ENCODE measurements around the gene IGSF3. TPM values are rescaled to one million over a fixed set of nuclear protein-coding genes. Genes with fewer than 3 reads are reported as not detected.
"Not testable (repeated sequence)": the region's sequence is repeated elsewhere in the genome, so short reads cannot be mapped to it uniquely, and the experiment has no call there.

Gene IGSF3
- total RNA-seq, 1 experiment from 2014 or later = 30.1 TPM

DNA sequence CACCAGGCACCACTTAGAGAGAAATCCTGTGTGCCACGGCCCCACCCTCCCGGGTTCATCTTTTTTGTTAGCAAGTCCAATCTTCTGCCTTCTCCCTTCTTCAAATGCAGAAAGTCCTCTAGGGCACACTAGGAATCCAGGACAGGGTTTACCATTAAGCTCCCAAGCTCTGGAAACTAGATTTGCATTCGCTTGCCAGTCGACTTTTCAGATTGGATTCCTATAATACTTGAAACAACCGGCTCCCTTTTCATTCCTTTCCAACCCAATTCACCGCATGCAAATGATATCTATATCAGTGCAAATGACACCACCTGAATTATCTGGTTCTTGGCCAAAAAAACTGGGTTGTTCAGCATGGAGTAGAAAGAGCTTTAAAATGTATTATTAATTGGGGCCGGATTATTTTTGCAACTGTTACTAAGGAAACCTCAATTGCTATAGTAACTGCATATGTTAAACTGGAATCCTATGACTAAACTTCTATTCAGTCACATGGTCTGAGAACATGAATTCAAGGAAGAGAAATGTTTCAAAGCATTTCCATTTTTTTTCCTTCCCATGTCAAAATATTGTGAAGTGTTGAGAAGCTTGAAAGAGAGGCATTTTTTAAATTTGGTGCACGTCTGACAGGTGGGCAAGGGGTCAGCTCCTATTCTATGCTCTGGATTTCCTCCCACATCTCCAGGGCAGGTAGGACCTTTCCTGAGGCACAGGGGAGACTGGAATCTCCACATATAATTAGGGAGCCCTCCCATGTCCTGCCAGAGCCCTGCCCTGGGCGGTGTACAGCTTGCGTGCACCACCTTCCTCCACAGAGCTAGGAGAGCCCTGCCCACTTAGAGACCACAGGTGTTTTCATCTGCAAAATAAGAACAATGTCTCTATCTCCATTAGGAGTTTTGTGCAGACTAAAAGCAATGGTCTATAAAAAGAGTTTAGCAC is 76.3 kb downstream of the IGSF3 start:
- CTCF ChIA-PET; H3K9me2 ChIP-seq (ENCODE audit: insufficient read depth); H3K27me3 ChIP-seq (ENCODE audit: insufficient read depth, low read depth); H2AFZ ChIP-seq; H3K4me3 ChIP-seq; DNase-seq; H3K9me3 ChIP-seq (ENCODE audit: insufficient read depth, low read depth); BruUV-seq (replicated peaks); H3K79me2 ChIP-seq (ENCODE audit: low read depth); POLR2A ChIA-PET (ENCODE audit: unreplicated experiment); intact Hi-C loops (cut with micrococcal nuclease; ENCODE audit: unreplicated experiment); H3K4me2 ChIP-seq; H4K20me1 ChIP-seq (ENCODE audit: insufficient read depth); H3K27ac ChIP-seq: not testable (repeated sequence)
- Histone ChIP-seq H3K36me3 (ENCODE audit: low read depth) (peaks cover 13% of the 10 kb centered on the region; the same call in 1 of the 2 replicates), H3F3A (ENCODE audit: insufficient read depth, low read depth) (peaks cover 17% of the 10 kb centered on the region), H3K4me1 (replicated peaks; ENCODE audit: insufficient read depth) (peaks cover 35% of the 10 kb centered on the region)

DNA sequence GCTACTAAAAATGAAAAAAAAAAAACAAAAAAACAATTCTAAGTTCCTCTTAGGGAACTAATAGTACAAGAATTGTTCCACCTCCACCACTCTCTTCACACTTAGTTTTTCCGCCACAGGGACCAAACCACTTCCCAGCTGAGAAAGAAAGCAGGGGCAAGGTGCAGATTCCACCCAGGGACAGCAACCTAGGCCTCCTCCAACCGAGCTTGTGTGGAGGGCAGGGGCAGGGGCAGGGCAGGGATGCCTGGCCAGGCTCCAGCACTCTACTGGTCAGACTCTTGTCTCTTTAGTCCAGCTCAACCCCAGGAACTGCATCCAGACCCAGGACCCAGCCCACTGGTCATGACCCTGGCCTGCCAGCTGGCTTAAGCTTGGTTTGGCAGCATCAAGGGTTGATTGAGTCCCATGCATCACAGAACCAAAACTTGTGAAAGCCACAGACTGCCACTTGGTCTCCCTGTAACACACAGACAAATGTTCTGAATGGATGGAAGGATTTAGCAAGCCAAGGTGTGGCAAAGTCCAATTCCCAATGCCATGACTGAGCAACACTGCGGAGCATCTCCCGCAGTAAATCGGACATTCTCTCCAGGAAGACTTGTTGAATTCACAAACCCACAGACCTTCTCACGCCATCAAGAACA is 77.1 kb downstream of the IGSF3 start:
- BruUV-seq (replicated peaks); DNase-seq; H3K4me2 ChIP-seq; H4K20me1 ChIP-seq (ENCODE audit: insufficient read depth); CTCF ChIA-PET; H3K9me3 ChIP-seq (ENCODE audit: insufficient read depth, low read depth); H3K27ac ChIP-seq; H3K4me3 ChIP-seq; POLR2A ChIA-PET (ENCODE audit: unreplicated experiment); H2AFZ ChIP-seq; intact Hi-C loops (cut with micrococcal nuclease; ENCODE audit: unreplicated experiment); H3K36me3 ChIP-seq (ENCODE audit: low read depth); H3K79me2 ChIP-seq (ENCODE audit: low read depth); H3K27me3 ChIP-seq (ENCODE audit: insufficient read depth, low read depth); H3K9me2 ChIP-seq (ENCODE audit: insufficient read depth): not testable (repeated sequence)
- Histone ChIP-seq H3F3A (ENCODE audit: insufficient read depth, low read depth) (peaks cover 18% of the 10 kb centered on the region), H3K4me1 (replicated peaks; ENCODE audit: insufficient read depth) (peaks cover 41% of the 10 kb centered on the region)

DNA sequence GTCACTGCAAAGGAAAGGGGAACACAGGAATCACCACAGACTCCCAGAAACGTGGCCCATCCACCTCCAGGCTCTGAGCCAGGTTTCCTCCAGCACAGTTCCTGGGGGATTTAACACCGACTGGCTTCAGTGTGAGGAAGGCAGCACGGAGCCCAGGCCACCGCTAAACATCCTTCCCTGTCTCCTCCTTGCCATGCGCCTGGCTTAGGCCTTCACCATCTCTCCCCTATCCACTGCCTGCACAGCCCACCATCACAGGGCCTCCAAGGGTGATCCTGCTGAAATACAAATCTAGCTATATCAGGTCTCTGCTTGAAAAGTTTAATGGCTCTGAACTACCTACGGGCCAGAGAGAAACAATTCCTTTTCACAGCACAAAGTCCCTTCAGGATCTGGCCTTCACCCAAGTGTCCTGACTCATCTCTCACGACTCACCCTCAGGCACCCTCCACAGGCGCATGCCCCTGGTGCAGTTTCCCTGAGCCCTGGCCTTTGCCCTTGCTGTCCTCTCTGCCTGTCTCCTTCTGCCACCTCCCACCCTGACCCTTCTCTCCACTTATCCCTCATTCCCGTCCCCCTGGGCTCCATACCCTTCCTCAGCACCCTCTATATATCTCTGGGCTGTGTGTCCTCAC is 78.3 kb downstream of the IGSF3 start:
- CTCF ChIA-PET = not testable (repeated sequence)

DNA sequence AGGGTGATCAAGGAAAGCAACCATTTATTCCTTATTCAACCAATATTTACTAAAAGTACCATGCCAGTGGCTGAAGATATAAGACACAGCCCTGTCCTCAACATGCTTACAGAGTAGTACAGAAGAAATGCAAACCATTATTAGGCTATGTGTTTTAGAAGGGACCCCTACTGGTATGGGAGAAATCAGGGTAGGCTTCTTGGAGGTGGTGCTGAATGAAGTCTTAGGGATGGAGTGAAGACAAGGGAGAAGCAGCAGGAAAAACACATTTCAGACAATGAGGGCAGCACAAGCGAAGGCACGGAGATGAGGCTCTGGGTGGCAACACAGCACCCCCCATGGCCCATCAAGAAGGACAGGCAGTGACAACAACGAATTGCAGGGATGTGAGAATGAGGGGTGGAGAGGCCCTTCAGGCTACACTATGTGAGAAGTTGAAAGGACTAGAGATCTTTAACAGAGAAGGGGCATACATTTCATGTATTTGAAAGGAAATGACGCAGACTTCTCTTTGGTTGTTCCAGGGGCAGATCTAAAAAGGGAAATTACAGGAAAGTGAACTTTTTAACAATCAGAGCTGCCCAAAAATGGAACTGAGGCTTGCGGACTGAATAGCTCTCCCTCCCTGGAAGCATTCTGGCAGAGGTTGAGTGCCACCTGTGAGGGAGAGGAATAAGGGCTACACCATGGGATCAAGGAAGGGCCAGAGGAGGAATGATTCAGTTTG is 79.9 kb downstream of the IGSF3 start:
- peaks cover 17% of the 10 kb centered on the region; the same call in 1 of the 2 replicates for H3K36me3 ChIP-seq (ENCODE audit: low read depth)
- H4K20me1 ChIP-seq (ENCODE audit: insufficient read depth) = no peaks in the 10 kb centered on the region
- no peak overlapping the region; the same call in 1 of the 2 replicates for H3K27ac ChIP-seq
- H3F3A ChIP-seq (ENCODE audit: insufficient read depth, low read depth) = peaks cover 18% of the 10 kb centered on the region
- H2AFZ ChIP-seq = no peak overlapping the region
- no peak overlapping the region for H3K4me2 ChIP-seq
- no peaks in the 10 kb centered on the region for H3K79me2 ChIP-seq (ENCODE audit: low read depth)
- H3K4me1 ChIP-seq (replicated peaks; ENCODE audit: insufficient read depth) = peaks cover 41% of the 10 kb centered on the region
- ChIA-PET CTCF (no interaction called here), POLR2A (ENCODE audit: unreplicated experiment) (no interaction called here)
- TF ChIP-seq EZH2 (IDR thresholded peaks at IDR 0.05; ENCODE audit: low read depth) (no peak), CTCF (conservative IDR thresholded peaks at IDR 0.05) (no peak)
- no peak for DNase-seq
- intact Hi-C loops (cut with micrococcal nuclease; ENCODE audit: unreplicated experiment) = no loop called here
- H3K4me3 ChIP-seq = no peak overlapping the region
- no TSS peak for BruUV-seq (replicated peaks)
- H3K9me2 ChIP-seq (ENCODE audit: insufficient read depth) = no peaks in the 10 kb centered on the region
- H3K27me3 ChIP-seq (ENCODE audit: insufficient read depth, low read depth) = no peaks in the 10 kb centered on the region
- H3K9me3 ChIP-seq (ENCODE audit: insufficient read depth, low read depth) = no peaks in the 10 kb centered on the region

More for the DNA sequence above, 78.3 kb downstream of the IGSF3 start:
- H3K79me2 ChIP-seq (ENCODE audit: low read depth); H3K9me3 ChIP-seq (ENCODE audit: insufficient read depth, low read depth); intact Hi-C loops (cut with micrococcal nuclease; ENCODE audit: unreplicated experiment); BruUV-seq (replicated peaks); H4K20me1 ChIP-seq (ENCODE audit: insufficient read depth); H2AFZ ChIP-seq; H3K4me3 ChIP-seq; POLR2A ChIA-PET (ENCODE audit: unreplicated experiment); H3K27me3 ChIP-seq (ENCODE audit: insufficient read depth, low read depth); H3K9me2 ChIP-seq (ENCODE audit: insufficient read depth): not testable (repeated sequence)
- peak; percentile 75 to 76 for DNase-seq
- Histone ChIP-seq H3K36me3 (ENCODE audit: low read depth) (peaks cover 14% of the 10 kb centered on the region; the same call in 1 of the 2 replicates), H3K27ac (peak overlapping the region; percentile 52), H3F3A (ENCODE audit: insufficient read depth, low read depth) (peaks cover 18% of the 10 kb centered on the region), H3K4me1 (replicated peaks; ENCODE audit: insufficient read depth) (peaks cover 41% of the 10 kb centered on the region), H3K4me2 (peak overlapping the region; percentile 55)
